ENCODE measurements around the gene GNB1.
"Not testable (repeated sequence)": the region's sequence is repeated elsewhere in the genome, so short reads cannot be mapped to it uniquely, and the experiment has no call there.

Gene GNB1

GRCh38 chr1:1761504-1762376 lies 129.1 kb downstream of the GNB1 start:
- no peak for DNase-seq (ENCODE audit: low read depth in 3 of 3)

DNA sequence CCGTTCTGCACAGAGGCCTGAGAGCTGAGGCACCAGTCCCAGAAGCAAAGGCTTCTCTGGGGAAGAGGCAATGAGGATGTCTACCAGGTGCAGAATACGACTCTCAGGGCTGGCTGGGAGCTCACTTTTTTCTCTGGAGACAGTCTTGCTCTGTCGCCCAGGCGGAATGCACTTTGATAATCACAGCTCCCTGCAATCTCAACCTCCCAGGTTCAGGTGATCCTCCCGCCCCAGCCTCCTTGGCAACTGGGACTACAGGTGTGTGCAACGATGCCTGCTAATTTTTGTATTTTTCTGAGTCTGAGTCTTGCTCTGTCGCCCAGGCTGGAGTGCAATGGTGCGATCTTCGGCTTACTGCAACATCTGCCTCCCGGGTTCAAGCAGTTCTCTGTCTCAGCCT lies 130.2 kb downstream of the GNB1 start:
- DNase-seq (ENCODE audit: low read depth in 3 of 3) = no peak

DNA sequence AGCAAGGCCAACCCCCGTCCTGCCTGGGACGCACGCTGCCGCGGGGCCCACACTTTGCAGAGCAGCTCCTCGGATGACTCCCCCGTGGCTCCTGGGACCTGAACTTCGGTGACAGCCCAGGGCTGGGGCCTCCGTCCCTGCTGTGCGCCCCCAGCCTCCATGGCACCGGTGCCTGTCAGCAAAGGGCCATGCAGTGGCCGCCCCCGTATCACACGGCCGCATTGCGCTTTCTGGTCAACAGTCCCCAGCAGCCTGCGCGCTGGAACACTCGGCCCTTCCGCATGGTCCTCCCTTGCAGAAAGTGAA lies 130.6 kb downstream of the GNB1 start:
- no peak for DNase-seq (ENCODE audit: low read depth in 3 of 3)

GRCh38 chr1:1759456-1760344 lies 131.2 kb downstream of the GNB1 start:
- DNase-seq (ENCODE audit: low read depth in 3 of 3) = no peak

GRCh38 chr1:1758692-1759455 lies 132.0 kb downstream of the GNB1 start:
- no peak for DNase-seq (ENCODE audit: low read depth in 3 of 3)

- no peak for DNase-seq (ENCODE audit: low read depth in 3 of 3)
These were observed 132.7 kb downstream of the GNB1 start for GRCh38 chr1:1758059-1758621.

GRCh38 chr1:1757422-1758058 lies 133.3 kb downstream of the GNB1 start:
- DNase-seq (ENCODE audit: low read depth in 3 of 3) = no peak

DNA sequence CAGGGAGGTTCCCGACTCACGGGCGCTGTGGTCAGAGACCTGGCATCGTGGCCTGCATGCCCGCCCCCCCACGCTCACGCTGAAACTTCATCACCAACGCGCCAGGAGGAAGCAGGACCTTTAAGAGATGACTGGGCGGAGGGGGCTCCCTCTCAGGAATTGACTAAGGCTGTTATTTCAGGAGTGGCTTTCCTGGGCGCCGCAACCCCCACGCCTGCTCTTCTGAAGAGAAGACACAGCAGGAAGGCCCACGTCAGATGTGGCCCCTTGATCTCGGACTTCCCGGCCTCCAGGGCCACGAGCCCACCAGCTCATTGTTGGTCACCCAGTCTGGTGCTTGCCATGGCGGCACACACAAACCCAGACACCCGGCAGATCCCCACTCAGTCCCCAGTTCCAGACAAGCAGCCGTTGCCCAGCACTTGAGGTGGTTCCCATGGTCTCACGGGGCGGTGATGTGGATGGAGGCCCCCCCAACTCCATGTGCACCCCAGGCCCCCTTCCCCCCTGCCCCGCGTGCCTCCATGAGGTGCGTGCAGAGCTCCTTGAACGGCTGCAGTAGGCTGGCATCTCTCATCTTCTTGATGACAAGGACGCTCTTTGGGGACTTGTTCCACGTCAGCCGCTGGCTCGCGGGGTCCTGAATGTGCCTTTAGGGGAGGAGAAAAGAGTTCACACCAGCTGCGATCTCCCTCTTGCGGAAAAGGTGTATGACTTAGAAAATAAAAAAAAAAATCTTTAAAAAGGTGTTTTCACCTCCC lies 134.0 kb downstream of the GNB1 start:
- no peak for DNase-seq (ENCODE audit: low read depth in 3 of 3)

DNA sequence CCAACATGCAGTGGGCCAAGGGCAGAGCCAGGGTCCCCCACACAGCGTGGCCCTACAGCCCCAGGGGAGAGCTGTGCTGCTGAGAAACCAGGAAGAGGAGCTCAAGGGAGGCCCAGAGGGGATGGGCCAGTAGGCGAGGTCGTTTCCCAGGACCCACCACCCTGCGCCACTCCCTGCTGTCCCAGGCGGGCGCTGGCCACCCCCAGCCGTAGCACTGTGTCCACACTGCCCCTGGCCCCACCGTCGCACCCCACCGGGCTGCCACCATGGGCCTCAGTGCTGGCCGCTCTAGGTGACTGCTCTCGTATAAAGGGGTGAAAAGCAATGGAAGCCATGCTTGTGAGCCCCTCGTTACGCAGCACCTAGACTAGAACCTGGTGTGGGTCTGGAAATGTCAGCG lies 135.0 kb downstream of the GNB1 start:
- no peak for DNase-seq (ENCODE audit: low read depth in 3 of 3)

DNA sequence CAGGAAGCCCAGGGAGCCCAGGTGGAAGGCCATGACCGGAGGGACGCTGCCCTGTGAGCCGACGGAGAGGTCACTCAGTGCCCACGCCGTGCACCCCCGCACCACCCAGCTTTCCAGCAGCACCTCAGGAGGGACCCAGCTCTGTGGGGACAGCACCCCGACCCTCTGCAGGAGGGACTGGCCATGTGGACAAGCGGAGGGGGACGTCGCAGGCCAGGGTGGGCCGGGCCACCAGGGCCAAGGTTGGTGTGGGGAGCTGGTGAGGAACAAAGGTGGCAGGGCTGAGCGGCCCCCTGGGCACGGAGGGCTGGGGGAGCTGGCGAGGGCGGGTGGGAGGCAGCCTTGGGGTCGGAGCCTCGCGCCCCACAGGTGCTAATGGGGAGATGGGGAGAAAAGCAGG lies 135.5 kb downstream of the GNB1 start:
- DNase-seq (ENCODE audit: low read depth in 3 of 3) = no peak

DNA sequence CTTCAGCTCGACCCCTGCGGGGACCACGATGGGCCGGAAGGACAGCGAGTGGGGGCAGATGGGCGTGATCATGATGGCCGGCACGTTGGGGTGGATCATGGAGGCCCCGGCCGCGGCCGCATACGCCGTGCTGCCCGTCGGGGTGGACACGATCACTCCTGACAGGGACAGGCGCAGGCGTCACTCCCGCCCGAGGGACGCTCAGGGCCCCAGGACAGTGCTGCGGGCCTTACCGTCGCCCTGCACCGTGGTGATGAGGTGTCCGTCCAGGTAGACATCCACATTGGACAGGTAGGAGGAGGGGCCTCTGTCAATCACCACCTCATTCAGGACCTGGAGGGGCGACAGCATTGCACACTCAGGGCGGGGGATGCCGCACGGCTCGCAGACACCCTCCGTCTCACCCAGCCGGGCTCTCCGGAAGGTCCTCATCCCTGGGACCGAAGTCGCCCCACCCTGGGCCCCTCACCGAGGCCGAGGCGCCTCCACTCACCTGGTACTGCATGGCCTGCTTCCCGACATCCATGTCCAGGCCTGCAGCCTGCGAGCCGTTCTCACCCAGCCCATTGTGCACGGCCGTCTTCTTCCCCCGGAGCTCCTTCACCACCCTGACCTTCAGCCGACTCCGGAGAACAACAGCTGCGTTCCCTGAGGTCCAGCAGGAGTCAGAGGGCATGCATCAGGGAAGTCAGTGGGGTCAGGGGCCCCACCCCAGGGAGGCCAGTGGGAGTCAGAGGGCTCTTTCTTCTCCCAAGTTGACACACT lies 136.7 kb downstream of the GNB1 start:
- DNase-seq (ENCODE audit: low read depth in 3 of 3) = no peak

DNA sequence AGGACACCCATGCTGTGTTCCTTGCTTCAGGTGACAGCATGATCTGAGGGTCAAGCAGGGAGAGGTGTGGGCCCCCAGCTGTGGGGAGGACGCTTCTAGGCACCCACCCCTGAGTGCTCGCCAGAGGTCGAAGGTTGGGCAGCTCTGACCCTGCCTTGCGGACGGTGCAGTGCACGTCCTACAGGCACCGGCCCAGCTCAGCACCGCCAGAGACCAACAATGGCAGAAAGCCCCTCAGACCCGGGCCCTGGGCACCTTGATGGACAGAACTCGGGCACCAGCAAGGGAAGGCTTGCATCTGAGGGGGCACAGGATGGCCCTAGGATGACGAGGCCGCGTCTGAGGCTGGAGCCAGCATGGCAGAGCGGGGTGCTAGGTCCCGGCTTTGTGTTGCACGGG lies 137.3 kb downstream of the GNB1 start:
- DNase-seq (ENCODE audit: low read depth in 3 of 3) = no peak

GRCh38 chr1:1752636-1753606 lies 138.0 kb downstream of the GNB1 start:
- DNase-seq (ENCODE audit: low read depth in 3 of 3) = no peak

DNA sequence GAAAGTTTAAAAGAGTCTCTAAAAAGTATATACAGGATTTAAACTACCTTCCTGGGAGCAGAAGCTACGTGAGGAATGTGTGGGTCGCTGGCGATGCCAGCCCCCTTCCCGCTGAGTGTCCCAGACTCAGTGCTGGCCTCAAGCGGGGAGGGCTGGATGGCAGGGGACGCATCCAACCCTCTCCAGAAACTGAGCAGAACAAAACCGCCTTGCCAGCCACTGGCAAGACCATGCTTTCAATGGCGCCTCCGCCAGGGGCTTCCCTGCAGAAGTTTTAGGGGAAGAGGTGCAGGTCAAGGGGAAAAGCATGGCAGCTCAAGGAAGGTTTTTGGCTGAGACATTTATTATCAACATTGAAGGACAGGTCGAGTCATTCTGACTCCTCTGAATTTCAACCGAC lies 138.7 kb downstream of the GNB1 start:
- no peak for DNase-seq (ENCODE audit: low read depth in 3 of 3)

- not testable (repeated sequence) for DNase-seq (ENCODE audit: low read depth in 3 of 3)
These were observed 140.9 kb downstream of the GNB1 start for GRCh38 chr1:1749941-1750340.

- DNase-seq (ENCODE audit: low read depth in 3 of 3) = no peak
These were observed 142.1 kb downstream of the GNB1 start for GRCh38 chr1:1748686-1749321.

GRCh38 chr1:1746566-1746909 lies 144.3 kb downstream of the GNB1 start:
- DNase-seq (ENCODE audit: low read depth in 3 of 3) = not testable (repeated sequence)
